ENCODE measurements around the gene CASP2.
A peak's percentile ranks its signal among the peaks of the same experiment; 100 is the strongest.
"Not testable (repeated sequence)": the region's sequence is repeated elsewhere in the genome, so short reads cannot be mapped to it uniquely, and the experiment has no call there.

Gene CASP2

GRCh38 chr7:143265017-143265693 lies 23.0 kb upstream of the CASP2 start:
- no peak for DNase-seq

GRCh38 chr7:143269251-143269650 lies 18.9 kb upstream of the CASP2 start:
- no peak for DNase-seq

- no peak for DNase-seq
Observed at GRCh38 chr7:143271240-143271639, 16.9 kb upstream of the CASP2 start.

GRCh38 chr7:143272871-143273270 lies 15.3 kb upstream of the CASP2 start:
- DNase-seq: no peak

- no peak for DNase-seq
Observed at GRCh38 chr7:143279186-143280098, 8.7 kb upstream of the CASP2 start.

DNA sequence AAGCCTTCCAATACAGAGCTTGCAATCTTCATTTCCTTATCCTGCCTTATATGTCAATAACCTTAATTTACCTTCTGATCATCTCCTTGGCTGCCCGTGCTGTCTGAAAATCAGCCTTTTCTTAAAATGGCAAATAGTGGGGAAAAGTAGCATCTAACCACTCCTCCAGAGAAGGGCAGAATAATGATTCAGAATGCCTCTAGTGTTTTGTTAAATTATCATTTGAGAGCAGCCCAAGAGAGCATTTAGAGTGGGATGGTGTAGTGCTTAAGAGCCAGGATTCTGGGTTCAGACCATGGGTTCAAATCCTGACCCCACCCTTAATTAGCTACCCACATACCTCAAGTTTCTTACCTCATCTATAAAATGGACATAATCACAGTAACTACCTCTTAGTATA lies 8.0 kb upstream of the CASP2 start:
- DNase-seq: no peak

DNA sequence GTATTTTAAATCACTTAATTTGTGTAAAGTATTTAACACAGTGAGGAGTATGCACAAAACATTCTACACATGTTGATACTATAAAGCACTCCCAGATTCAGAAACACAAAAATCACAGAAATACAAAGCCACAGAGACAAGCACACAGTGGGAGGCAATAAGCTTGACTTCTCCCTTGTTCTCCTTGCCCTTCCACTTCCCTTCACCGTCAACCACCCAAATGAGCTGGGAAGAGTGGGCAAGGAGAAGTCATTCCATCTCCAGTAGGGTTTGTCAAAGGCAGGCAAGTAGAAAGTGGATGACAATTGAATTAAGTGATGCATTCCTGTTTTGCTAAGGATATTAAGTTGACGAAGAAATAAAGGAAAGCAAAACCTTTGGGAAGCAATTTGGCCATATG lies 7.6 kb upstream of the CASP2 start:
- DNase-seq: no peak

GRCh38 chr7:143281529-143281928 lies 6.6 kb upstream of the CASP2 start:
- DNase-seq: no peak

- DNase-seq: no peak
Observed at GRCh38 chr7:143282124-143282523, 6.0 kb upstream of the CASP2 start.

DNA sequence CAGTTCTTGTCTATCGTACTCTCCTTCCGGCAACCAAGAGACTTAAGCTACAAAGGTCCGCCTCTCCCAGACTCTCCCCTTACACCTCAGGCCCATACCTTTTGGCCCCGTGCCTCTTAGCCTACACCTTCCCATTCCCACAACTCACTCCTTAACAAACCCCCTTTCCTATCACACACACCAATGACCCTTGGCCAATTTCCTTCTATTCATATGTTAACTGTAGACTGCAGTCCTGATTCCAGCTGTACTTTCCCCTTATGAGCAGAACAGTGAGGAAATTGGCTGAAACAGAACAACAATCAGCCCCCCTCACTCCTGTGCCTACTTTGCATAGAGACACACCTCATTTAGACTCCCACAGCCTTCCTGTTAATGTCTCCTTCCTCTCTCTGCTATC lies 4.8 kb upstream of the CASP2 start:
- no peak for DNase-seq

GRCh38 chr7:143284591-143285469 lies 3.3 kb upstream of the CASP2 start, which contains the start of gene TMEM139:
TSS of gene TMEM139 (plus strand) at chr7:143284958. CDS start at chr7:143285958, 1,000 bp downstream.
- peak; percentile 29 for DNase-seq

DNA sequence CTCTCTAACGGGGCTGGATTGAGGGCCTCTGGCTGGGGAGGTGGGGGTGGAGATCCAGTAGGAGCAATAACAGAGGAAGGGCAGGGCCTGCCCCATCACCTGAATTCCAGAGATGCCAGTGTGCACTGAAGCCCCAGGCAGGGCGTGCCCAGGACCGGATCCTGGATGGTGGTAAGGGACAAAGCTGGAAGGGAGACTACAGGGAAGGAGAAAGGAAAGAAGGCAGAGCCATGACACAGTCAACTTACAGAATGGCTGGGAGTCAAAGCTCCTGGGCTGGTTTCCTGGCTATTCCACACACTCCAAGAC lies 2.7 kb upstream of the CASP2 start:
- no peak for DNase-seq

DNA sequence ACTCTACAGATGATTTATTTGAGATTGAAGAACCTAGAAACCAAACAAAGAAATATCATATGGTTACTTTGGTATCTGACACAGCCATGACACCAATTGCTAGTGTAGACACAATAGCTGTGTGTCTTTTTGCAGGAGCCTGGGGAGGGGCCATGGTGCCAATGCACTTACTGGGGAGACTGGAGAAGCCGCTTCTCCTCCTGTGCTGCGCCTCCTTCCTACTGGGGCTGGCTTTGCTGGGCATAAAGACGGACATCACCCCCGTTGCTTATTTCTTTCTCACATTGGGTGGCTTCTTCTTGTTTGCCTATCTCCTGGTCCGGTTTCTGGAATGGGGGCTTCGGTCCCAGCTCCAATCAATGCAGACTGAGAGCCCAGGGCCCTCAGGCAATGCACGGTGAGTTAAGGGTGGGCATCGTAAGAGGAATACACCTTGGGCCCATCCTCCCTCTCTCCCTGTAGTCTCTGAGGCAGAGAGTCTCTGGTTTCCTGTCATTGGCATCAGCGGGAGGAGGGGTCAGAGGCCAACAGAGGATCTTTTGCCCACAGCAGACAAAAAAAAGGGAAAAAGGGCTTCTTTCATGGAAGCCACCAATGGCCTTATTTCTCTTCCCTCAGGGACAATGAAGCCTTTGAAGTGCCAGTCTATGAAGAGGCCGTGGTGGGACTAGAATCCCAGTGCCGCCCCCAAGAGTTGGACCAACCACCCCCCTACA lies 2.2 kb upstream of the CASP2 start:
- DNase-seq: no peak

GRCh38 chr7:143286522-143286890 lies 1.6 kb upstream of the CASP2 start:
- no peak for DNase-seq

- DNase-seq: no peak
Observed at GRCh38 chr7:143287339-143287934, 714 bp upstream of the CASP2 start.

DNA sequence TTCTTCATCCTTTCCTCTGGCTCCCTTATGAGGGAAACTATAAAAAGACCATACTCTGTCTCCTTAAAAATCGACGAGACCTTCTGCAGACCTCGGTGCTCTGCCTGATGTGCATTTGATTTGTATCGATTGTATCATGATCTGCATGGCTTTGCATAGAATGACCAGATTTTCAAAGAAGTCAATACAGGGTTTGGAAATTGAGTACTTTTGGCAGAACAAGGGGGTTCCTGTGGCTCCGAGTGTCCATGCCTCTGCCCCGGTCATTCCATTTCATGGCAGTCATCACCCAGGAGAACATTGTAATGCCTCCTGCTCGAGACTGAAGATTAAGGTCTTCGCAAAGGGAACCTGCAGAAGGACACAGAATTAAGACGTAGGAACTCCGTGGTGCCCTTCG lies 685 bp downstream of the CASP2 start:
- DNase-seq: no peak

DNA sequence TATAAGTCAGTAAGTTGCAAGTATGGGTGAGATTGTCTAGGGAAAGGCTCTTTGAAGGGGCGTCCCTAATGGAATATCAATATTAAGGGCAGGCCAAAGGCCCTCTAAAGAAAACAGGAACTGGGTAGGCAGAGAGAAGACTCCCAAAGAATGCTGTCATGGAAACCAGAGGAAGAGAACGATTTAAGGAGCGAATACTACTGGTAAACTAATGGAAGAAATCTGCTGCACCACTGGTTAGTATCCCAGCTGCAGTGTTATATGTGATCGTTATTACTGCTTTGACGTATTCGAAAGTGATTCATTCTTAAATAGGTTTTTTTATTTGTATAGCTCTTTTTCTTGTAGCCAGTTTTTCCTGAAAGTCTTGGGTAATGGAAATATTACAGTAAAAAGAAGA lies 1.3 kb downstream of the CASP2 start:
- no peak for DNase-seq

- DNase-seq: not testable (repeated sequence)
Observed at GRCh38 chr7:143289888-143290287, 1.7 kb downstream of the CASP2 start.

- no peak for DNase-seq
Observed at GRCh38 chr7:143290293-143290692, 2.1 kb downstream of the CASP2 start.

- no peak for DNase-seq
Observed at GRCh38 chr7:143292876-143293275, 4.7 kb downstream of the CASP2 start.

- no peak for DNase-seq
Observed at GRCh38 chr7:143295870-143296269, 7.7 kb downstream of the CASP2 start.

DNA sequence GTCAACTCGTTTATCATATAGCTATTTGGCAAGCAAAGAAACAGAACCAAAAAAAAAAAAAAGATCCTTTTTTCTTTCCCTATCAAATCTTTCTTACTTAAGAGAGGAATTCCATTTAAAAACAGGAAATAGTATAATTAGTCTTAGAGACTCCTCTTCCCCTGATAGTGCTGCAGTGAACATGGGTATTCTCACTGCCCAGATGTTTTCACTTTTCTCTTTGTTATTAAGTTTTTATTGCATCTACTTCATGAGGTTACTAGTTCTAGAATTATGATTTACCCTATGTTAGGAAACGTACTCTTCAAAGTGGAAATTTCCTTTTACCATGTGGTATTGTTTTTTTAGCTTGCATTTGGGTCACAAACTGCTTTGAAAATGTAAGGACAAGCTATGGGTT lies 8.5 kb downstream of the CASP2 start:
- DNase-seq: no peak

All from NCI-H526 treated with DMSO at 0.1 percent for 48 hours (cell line).